Mononuclear cell (primary cell): ENCODE data around the gene FGF9. TPM values are rescaled to one million over a fixed set of nuclear protein-coding genes. Genes with fewer than 3 reads are reported as not detected.

Source experiments
- H3K27me3 ChIP-seq: 2 replicates; pipeline ENCODE4 v1.6.0; 2011; ENCODE audit warnings: low read length, control low read depth; ENCODE audit not compliant: insufficient read depth
- H3K4me1 ChIP-seq: 2 replicates; pipeline ENCODE4 v1.5.1; 2011; ENCODE audit warnings: mild to moderate bottlenecking, low read length, control low read depth; ENCODE audit not compliant: insufficient read depth
- H3K4me3 ChIP-seq: 2 replicates; pipeline ENCODE4 v1.5.1; 2011; ENCODE audit warnings: mild to moderate bottlenecking, low read length, moderate library complexity
- H3K9me3 ChIP-seq: 2 replicates; pipeline ENCODE4 v1.5.1; 2011; ENCODE audit warnings: low read depth, mild to moderate bottlenecking, control low read depth, low read length
- total RNA-seq: library from RNA; depleted of rRNA; stranded (reverse); fragments of >200 nt; gene quantifications from one replicate; pipeline ENCODE4 v1.2.3, GENCODE V29; 2012

Gene FGF9
- 1.4 TPM for total RNA-seq

GRCh38 chr13:21670883-21671619, at the start of gene FGF9:
TSS of gene FGF9 (plus strand) at chr13:21671073. CDS start at chr13:21671913, 840 bp downstream.
- H3K4me1 ChIP-seq, result peaks cover 59% of the 10 kb centered on the region
- peaks cover 77% of the 10 kb centered on the region for H3K27me3 ChIP-seq
- H3K9me3 ChIP-seq, result no peaks in the 10 kb centered on the region
- H3K4me3 ChIP-seq, result peak within 1 kb of the TSS; percentile 40

- H3K9me3 ChIP-seq, result peaks cover 3% of the 10 kb centered on the region
- no peak overlapping the region for H3K4me3 ChIP-seq
- no peaks in the 10 kb centered on the region for H3K4me1 ChIP-seq
- peaks cover 3% of the 10 kb centered on the region for H3K27me3 ChIP-seq
These were observed 45.5 kb upstream of the FGF9 start for GRCh38 chr13:21625366-21625765.

GRCh38 chr13:21632196-21632595, 38.7 kb upstream of the FGF9 start:
- peaks cover 4% of the 10 kb centered on the region for H3K9me3 ChIP-seq
- no peaks in the 10 kb centered on the region for H3K4me1 ChIP-seq
- H3K27me3 ChIP-seq, result peaks cover 4% of the 10 kb centered on the region
- no peak overlapping the region for H3K4me3 ChIP-seq

- Histone ChIP-seq H3K9me3 (no peaks in the 10 kb centered on the region), H3K4me1 (no peaks in the 10 kb centered on the region), H3K4me3 (no peak overlapping the region), H3K27me3 (no peaks in the 10 kb centered on the region)
These were observed 34.2 kb upstream of the FGF9 start for GRCh38 chr13:21636656-21637055.

GRCh38 chr13:21637296-21637695, 33.6 kb upstream of the FGF9 start:
- H3K4me1 ChIP-seq, result no peaks in the 10 kb centered on the region
- no peaks in the 10 kb centered on the region for H3K27me3 ChIP-seq
- H3K4me3 ChIP-seq, result no peak overlapping the region
- H3K9me3 ChIP-seq, result no peaks in the 10 kb centered on the region

GRCh38 chr13:21638319-21639282, 32.3 kb upstream of the FGF9 start:
- H3K9me3 ChIP-seq, result no peaks in the 10 kb centered on the region
- no peaks in the 10 kb centered on the region for H3K27me3 ChIP-seq
- H3K4me1 ChIP-seq, result no peaks in the 10 kb centered on the region
- no peak overlapping the region for H3K4me3 ChIP-seq

- Histone ChIP-seq H3K27me3 (no peaks in the 10 kb centered on the region), H3K9me3 (no peaks in the 10 kb centered on the region), H3K4me3 (no peak overlapping the region), H3K4me1 (no peaks in the 10 kb centered on the region)
These were observed 31.3 kb upstream of the FGF9 start for GRCh38 chr13:21639561-21639960.

GRCh38 chr13:21641629-21642028, 29.2 kb upstream of the FGF9 start:
- H3K9me3 ChIP-seq, result no peaks in the 10 kb centered on the region
- no peaks in the 10 kb centered on the region for H3K4me1 ChIP-seq
- H3K4me3 ChIP-seq, result no peak overlapping the region
- H3K27me3 ChIP-seq, result peaks cover 4% of the 10 kb centered on the region

- Histone ChIP-seq H3K27me3 (peaks cover 16% of the 10 kb centered on the region), H3K9me3 (no peaks in the 10 kb centered on the region), H3K4me3 (no peak overlapping the region), H3K4me1 (no peaks in the 10 kb centered on the region)
These were observed 13.3 kb upstream of the FGF9 start for GRCh38 chr13:21657538-21657937.

- H3K27me3 ChIP-seq, result peaks cover 23% of the 10 kb centered on the region
- H3K4me1 ChIP-seq, result no peaks in the 10 kb centered on the region
- H3K4me3 ChIP-seq, result no peak overlapping the region
- no peaks in the 10 kb centered on the region for H3K9me3 ChIP-seq
These were observed 11.8 kb upstream of the FGF9 start for GRCh38 chr13:21659087-21659486.

- Histone ChIP-seq H3K9me3 (no peaks in the 10 kb centered on the region), H3K4me3 (no peak overlapping the region), H3K4me1 (no peaks in the 10 kb centered on the region), H3K27me3 (peaks cover 26% of the 10 kb centered on the region)
These were observed 9.6 kb upstream of the FGF9 start for GRCh38 chr13:21661097-21661909.

GRCh38 chr13:21663197-21663596, 7.7 kb upstream of the FGF9 start:
- Histone ChIP-seq H3K9me3 (no peaks in the 10 kb centered on the region), H3K27me3 (peaks cover 44% of the 10 kb centered on the region), H3K4me1 (no peaks in the 10 kb centered on the region), H3K4me3 (no peak overlapping the region)

GRCh38 chr13:21668732-21669275, 2.1 kb upstream of the FGF9 start:
- H3K9me3 ChIP-seq, result no peaks in the 10 kb centered on the region
- peaks cover 46% of the 10 kb centered on the region for H3K4me1 ChIP-seq
- peak overlapping the region; percentile 40 for H3K4me3 ChIP-seq
- peaks cover 76% of the 10 kb centered on the region for H3K27me3 ChIP-seq

- Histone ChIP-seq H3K4me3 (peak overlapping the region; percentile 40), H3K4me1 (peaks cover 54% of the 10 kb centered on the region), H3K9me3 (no peaks in the 10 kb centered on the region), H3K27me3 (peaks cover 70% of the 10 kb centered on the region)
These were observed 629 bp upstream of the FGF9 start for GRCh38 chr13:21670006-21670882.
